ENCODE data around the gene OR10H2.
"Not testable (repeated sequence)": the region's sequence is repeated elsewhere in the genome, so short reads cannot be mapped to it uniquely, and the experiment has no call there.

Gene OR10H2

DNA sequence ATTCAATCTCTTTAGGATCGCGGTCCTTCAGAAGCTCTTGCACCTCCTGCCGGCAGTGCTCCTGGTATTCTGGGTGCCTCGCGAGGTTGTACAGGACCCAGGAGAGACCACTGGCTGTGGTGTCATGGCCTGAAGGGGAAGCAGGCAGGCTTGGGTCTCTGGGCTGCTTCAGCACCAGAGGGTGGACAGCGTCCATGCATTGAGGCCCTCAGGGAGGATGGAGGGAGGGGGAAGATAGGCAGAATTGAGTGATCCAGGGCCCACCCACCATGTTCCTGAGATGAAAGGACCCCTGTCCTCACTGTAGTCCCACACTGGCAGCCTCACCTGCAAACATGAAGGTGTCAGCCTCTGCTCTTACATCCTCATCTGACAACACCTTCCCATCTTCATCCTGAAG lies 41.8 kb downstream of the OR10H2 start:
- FAIRE-seq, result no peak

- FAIRE-seq, result not testable (repeated sequence)
Observed at GRCh38 chr19:15774159-15774558, 46.3 kb downstream of the OR10H2 start.

DNA sequence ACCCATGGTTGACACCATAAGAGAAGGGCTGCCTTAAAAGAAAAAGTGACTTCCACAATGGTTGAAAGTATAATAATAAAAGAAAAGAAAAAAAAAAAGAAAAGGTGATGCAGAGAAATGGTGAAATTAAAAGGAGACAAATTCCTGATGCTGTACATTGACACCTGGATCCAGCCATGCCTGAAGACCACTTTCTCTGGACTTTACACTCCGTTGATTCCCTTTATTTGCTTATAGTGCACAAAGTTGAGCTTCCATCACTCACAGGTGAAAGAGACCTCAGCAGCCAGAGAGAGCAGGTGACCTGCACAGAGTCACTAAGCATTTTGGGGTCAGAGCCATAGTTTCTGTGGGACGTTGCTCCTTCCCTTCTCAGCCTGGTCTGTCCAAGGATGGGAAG lies 47.4 kb downstream of the OR10H2 start:
- no peak for FAIRE-seq

DNA sequence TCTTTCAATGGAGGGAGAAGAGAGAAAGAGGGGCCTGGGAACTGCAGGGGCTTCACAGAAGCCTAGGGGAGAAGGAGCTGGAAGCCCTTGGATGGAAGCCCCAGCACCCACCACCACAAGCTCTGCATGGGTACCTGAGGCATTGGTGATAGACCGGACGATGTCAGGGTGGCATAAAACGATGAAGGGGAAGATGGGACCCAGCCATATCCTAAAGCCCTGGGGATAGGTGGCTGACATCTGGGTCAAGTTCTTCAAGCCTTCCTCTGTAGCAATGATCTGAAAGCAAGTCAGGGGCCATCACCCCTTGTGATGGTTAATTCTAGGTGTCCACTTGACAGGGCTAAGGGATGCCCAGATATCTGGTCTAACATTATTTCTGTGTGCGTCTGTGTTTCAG lies 48.4 kb downstream of the OR10H2 start:
- no peak for FAIRE-seq

- no peak for FAIRE-seq
Observed at GRCh38 chr19:15776991-15777970, 49.5 kb downstream of the OR10H2 start.
